ENCODE measurements around the gene HECTD4. TPM values are rescaled to one million over a fixed set of nuclear protein-coding genes. Genes with fewer than 3 reads are reported as not detected.

The HECTD4 gene
- total and polyA plus RNA-seq, 11 donors: 6.3 to 30.7 (median 23.1) TPM

DNA sequence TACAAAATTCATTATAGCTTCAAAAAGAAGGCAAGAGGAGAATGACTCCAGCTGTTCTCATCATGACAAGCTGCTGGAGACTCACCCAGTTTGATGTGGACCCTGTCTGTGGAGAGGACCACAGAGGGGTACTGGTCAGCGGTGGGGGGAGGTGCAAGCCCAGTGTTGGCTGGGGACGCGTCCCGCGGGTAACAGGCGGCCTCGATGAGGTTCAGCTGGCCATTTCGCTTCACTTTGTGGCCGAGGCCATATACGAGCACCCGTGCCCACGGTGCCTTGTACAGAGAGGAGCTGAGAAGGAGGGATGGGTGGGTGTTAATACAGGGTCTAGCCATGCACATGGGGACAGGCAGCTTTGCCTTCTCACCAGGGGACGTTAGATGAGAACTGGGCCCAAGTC is 189.8 kb downstream of the HECTD4 start:
- TF ChIP-seq, protein P1, sequence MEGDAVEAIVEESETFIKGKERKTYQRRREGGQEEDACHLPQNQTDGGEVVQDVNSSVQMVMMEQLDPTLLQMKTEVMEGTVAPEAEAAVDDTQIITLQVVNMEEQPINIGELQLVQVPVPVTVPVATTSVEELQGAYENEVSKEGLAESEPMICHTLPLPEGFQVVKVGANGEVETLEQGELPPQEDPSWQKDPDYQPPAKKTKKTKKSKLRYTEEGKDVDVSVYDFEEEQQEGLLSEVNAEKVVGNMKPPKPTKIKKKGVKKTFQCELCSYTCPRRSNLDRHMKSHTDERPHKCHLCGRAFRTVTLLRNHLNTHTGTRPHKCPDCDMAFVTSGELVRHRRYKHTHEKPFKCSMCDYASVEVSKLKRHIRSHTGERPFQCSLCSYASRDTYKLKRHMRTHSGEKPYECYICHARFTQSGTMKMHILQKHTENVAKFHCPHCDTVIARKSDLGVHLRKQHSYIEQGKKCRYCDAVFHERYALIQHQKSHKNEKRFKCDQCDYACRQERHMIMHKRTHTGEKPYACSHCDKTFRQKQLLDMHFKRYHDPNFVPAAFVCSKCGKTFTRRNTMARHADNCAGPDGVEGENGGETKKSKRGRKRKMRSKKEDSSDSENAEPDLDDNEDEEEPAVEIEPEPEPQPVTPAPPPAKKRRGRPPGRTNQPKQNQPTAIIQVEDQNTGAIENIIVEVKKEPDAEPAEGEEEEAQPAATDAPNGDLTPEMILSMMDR (IDR thresholded peaks at IDR 0.05): no peak
- no peak for TF ChIP-seq POLR2A (IDR thresholded peaks at IDR 0.05)
- Histone ChIP-seq H3K27me3 (no peaks in the 10 kb centered on the region), H3K4me3 (no peak overlapping the region), H3K36me3 (peaks cover 0 to 96% (median 84%) of the 10 kb centered on the region in 9 donors), H3K27ac (peak overlapping the region in 4 of 12 donors; percentile 23 to 54 (median 50)), H3K9me3 (no peaks in the 10 kb centered on the region), H3K4me1 (peaks cover 0 to 27% (median 8%) of the 10 kb centered on the region in 12 donors)
- DNase-seq: no peak
- no peak for ATAC-seq
- intact Hi-C loops (cut with DNase I): loop anchor here in 1 of 10 donors (10.0 kb wide), 1 partner anchor 192 kb away; the partner anchor contains the start of gene HECTD4
- WGBS, 4 donors: 89 to 92% (median 90%) methylated on average over 13 of the region's 13 CpGs

DNA sequence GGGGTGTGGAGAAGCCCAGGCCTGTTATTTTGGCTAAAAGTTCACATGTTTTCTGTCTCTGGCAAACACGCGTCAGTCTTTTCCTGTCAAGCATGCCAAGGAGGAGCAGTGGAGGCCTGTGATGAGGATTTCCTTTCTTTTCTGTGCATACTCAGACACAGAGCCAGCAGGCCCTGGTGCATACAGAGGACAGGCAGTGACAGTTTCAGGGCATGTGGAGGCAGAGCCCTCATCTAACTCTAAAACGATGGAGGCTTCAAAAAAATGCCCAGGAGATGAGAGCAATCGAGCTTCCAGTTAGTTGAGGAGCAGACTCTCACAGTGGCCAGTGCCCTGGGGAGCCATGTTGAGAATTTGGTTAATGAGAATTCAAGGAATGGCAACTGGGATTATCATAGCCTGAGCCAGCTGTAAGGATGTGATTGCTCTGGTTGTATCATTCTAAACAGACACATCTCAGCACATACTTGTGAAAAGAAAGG is 190.3 kb downstream of the HECTD4 start:
- WGBS, 4 donors: 33 to 50% (median 38%) methylated on average over 4 of the region's 4 CpGs
- Histone ChIP-seq H3K27ac (peak overlapping the region in 6 of 12 donors; percentile 23 to 57 (median 49)), H3K4me3 (no peak overlapping the region), H3K36me3 (peaks cover 0 to 94% (median 84%) of the 10 kb centered on the region in 9 donors), H3K9me3 (no peaks in the 10 kb centered on the region), H3K4me1 (peaks cover 0 to 27% (median 8%) of the 10 kb centered on the region in 12 donors), H3K27me3 (no peaks in the 10 kb centered on the region)
- no peak for DNase-seq
- intact Hi-C loops (cut with DNase I): loop anchor here in 1 of 10 donors (10.0 kb wide), 1 partner anchor 193 kb away; the partner anchor contains the start of gene HECTD4
- ATAC-seq: peak; percentile 18 to 65 (median 56)
- no peak for TF ChIP-seq POLR2A (IDR thresholded peaks at IDR 0.05)
- TF ChIP-seq, protein P1 (IDR thresholded peaks at IDR 0.05): no peak

DNA sequence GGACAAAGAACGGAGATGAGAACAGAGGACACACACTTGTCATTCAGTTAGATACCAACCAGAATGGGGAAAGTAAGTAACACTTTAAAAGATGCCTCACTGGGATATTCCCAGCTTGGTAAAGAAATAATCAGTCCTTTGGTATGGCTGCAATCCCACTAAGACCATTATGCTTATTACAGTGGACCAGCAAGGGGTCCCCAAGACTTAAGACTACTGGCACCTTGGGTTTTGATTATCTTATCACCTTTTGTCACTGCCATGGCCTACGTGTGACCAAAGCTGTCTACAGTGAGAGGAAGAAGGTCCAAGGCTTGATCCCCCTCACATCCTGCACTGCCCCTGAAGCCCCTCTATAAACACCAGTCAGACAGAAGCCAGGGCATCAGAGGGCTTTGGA is 191.0 kb downstream of the HECTD4 start:
- WGBS, 4 donors: 59 to 69% (median 65%) methylated on average over 2 of the region's 2 CpGs
- ATAC-seq (no peak), DNase-seq (no peak)
- no peak overlapping the region for H3K4me3 ChIP-seq
- TF ChIP-seq, protein P1 (IDR thresholded peaks at IDR 0.05): no peak
- no peak for TF ChIP-seq POLR2A (IDR thresholded peaks at IDR 0.05)
- no peaks in the 10 kb centered on the region for H3K9me3 ChIP-seq
- H3K36me3 ChIP-seq: peaks cover 0 to 95% (median 77%) of the 10 kb centered on the region in 9 donors
- peaks cover 0 to 27% (median 8%) of the 10 kb centered on the region in 12 donors for H3K4me1 ChIP-seq
- intact Hi-C loops (cut with DNase I): loop anchor here in 1 of 10 donors (10.0 kb wide), 1 partner anchor 194 kb away; the partner anchor contains the start of gene HECTD4
- no peaks in the 10 kb centered on the region for H3K27me3 ChIP-seq
- H3K27ac ChIP-seq: peak overlapping the region in 9 of 12 donors; percentile 5 to 53 (median 32)

DNA sequence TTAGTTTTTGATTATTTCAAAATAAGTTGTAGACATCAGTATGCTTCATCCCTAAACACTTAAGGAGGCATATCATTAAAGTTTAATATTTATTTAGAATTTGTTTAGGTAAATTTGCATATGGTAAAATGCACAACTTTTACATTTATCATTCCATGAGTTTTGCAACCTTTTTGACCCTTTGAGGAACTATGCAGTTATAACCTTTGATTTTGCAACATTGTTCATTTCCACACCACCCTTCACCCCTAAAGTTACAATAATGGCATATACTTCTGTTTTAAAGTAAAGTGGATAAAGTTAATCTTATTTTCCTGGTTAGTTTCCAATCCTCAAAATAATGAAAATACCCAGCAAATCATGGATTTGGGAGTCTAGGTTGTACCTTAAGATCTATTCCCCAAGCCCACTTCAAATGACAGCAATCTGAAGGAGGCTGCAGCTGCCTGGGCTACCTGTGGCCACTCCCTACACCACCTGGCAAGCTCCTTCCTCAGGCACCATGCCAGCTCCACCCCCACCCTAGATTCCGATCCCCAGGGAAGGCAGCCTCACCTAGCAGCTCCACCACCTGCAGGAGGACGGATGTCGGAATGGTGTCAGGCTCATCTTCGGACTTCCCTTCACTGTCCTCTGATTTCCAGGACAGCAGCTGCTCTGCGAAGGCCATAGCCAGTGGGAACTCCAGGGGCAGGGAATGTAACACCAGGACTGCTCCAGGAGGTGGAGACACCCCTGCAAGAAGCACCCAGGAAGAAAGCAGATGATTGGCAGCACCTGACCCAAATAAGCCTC is 191.8 kb downstream of the HECTD4 start:
- intact Hi-C loops (cut with DNase I): loop anchor here in 1 of 10 donors (10.0 kb wide), 1 partner anchor 194 kb away; the partner anchor contains the start of gene HECTD4
- no peaks in the 10 kb centered on the region for H3K27me3 ChIP-seq
- peaks cover 0 to 27% (median 8%) of the 10 kb centered on the region in 12 donors for H3K4me1 ChIP-seq
- ATAC-seq: no peak
- no peaks in the 10 kb centered on the region for H3K9me3 ChIP-seq
- H3K4me3 ChIP-seq: no peak overlapping the region
- WGBS, 4 donors: 84 to 100% (median 89%) methylated on average over 2 to 5 of the region's 5 CpGs
- DNase-seq: no peak
- no peak for TF ChIP-seq POLR2A (IDR thresholded peaks at IDR 0.05)
- TF ChIP-seq, protein P1 (IDR thresholded peaks at IDR 0.05): no peak
- H3K36me3 ChIP-seq: peaks cover 0 to 89% (median 70%) of the 10 kb centered on the region in 9 donors
- H3K27ac ChIP-seq: peak overlapping the region in 1 of 12 donors; percentile 31
